Measurements from ENCODE around the gene LPAR1.

LPAR1 gene

DNA sequence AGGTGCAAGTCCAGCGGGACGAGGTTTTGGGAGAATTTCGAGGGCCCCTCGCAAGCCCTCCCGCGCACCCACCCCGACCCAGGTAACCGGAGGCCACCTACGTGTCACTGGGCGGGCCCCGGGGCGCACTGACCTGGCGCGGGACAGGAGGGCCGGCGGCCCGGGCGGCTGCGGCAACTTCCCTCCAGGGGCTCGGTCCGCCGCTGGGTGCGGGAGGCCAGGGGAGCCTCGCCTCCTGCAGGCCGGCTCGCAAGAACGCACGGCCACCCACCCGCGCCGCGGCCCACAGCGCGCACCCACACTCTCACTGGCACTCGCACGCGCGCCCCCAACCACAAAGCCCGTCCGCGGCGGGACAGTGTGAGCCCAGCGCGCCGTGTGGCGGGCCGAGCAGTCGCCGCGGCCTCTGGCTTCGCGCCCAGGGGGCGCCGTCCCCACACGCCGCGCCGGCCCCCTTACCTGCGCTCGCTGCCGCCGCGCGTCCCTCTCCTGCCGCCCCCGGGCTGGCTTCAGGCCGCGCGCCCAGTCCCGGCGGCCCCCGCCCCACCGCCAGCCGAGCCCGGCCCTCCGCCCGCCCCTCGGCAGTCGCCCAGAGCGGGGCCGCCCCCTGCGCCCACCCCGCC is 451 bp downstream of the LPAR1 start:
- DNase-seq (ENCODE audit: low read depth, low spot score): no peak

DNA sequence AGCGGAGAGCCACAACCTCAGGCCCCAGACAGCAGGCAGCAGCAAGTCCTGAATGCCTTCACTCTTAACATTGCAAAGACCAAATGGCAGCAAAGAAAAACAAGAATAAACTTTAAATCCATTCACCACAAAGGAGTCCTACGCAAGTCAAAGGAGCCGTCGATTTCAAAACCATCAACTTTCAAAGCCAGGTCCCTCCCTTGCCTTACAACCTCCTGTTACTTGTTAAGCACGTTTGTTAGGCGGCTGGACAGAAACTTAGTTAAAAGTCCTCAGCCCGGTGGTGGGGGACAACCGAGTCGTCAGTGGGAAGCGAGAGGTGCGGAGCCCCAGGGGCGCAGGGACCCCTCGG is 938 bp downstream of the LPAR1 start:
- DNase-seq (ENCODE audit: low read depth, low spot score): no peak

DNA sequence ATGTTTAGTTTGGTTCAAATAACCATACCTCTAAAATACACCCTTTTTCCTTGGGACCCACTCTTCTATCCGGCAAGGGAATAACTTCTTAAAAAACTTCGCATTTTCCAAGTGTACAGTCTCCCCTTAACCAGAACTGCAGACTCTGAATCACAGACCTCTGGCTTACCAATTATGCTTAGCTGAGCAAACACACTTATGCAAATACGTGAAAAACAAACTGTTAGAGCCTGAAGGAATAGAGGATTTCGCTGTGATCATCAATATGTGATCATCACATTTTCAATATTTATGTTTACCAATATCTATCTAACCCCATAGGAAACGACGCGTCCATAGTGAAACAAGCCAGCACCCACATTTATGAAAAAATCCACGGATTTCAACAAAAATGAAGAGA is 1.3 kb downstream of the LPAR1 start:
- DNase-seq (ENCODE audit: low read depth, low spot score): no peak

DNA sequence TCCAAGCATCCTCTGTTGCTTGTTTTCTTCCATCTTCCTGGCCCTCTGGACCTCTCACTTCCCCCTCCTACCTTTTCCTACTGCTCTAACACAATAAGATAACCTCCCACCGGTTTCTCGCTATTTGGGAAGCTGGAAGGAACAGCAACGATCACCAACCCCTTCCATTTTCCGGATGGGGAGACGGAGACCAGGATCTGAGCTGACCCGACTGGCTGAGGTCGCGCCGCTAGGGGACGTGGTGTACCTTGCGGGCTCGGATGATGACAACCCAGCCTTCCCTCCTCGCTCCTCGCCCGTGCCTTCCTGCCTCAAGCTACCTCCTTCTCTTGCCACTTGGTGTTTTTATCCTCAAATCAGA is 1.9 kb downstream of the LPAR1 start:
- no peak for DNase-seq (ENCODE audit: low read depth, low spot score)

DNA sequence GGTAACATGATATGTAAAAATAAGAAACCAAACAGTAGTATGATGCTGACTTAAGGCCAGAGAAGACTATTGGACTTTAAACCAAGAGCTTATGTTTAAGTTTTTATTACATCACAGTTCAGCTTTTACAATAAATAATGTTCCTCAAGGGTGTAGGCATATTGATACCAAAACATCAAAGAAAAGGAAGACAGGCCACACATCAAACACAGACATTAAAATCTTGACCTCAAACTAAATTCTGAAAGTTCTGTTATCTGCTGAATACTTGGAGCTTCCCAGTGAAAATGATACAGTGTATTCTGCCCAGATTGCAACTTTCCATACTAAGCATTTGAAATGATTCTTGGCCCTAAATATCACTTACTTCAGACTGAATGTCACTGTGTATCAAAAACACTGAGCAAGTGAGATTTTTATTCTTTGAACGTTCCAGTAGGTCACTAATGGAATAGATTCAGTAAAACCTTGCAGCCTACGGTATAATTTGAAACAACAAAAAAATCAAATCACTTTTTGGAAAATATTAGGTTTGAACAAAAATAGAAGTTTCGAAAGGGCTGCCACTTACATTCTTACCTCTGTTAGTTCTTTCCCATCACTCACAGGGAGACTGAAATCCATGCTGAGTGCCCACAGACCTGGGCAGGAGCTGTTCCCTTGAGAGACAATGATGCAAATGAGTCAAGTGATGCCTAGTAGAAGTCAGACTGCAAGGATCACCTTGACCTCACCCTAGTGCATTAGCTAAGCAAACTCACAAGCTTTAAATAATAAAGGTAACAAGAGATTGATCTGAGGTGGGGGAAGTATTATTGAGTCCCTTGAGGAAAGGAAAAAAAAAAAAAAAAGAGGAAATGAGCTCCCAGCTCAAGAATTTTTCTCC is 2.5 kb downstream of the LPAR1 start:
- DNase-seq (ENCODE audit: low read depth, low spot score): no peak

DNA sequence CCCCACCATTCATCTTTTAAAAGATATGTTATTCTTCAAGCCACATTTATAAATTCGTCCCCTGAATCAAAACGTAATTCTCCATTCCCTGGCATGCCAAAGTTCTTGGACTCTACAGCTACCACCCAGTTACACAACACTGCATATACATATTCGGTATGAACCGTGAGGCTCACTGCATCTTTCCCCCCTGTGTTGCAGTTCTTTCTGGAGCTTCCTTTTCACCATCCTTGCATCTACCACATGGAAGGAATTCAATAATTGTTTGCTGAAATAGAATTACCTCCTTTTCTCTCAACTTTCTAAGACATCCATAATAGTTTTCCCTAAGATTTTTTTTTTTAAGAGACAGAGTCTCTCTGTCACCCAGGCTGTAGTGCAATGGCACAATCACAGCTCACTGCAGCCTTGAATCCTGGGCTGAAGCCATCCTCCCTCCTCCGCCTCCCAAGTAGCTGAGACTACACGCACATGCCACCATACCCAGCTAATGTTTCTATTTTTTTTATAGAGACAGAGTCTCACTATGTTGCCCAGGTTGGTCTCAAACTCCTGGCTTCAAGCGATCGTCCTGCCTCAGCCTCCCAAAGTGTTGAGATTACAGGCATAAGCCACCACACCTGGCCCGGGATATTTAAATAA is 3.3 kb downstream of the LPAR1 start:
- no peak for DNase-seq (ENCODE audit: low read depth, low spot score)

GRCh38 chr9:111034170-111034897 is 3.9 kb downstream of the LPAR1 start:
- no peak for DNase-seq (ENCODE audit: low read depth, low spot score)

GRCh38 chr9:111030492-111030891 is 7.8 kb downstream of the LPAR1 start:
- no peak for DNase-seq (ENCODE audit: low read depth, low spot score)

- DNase-seq (ENCODE audit: low read depth, low spot score): no peak
Measured at GRCh38 chr9:111029260-111029659, 9.0 kb downstream of the LPAR1 start.

DNA sequence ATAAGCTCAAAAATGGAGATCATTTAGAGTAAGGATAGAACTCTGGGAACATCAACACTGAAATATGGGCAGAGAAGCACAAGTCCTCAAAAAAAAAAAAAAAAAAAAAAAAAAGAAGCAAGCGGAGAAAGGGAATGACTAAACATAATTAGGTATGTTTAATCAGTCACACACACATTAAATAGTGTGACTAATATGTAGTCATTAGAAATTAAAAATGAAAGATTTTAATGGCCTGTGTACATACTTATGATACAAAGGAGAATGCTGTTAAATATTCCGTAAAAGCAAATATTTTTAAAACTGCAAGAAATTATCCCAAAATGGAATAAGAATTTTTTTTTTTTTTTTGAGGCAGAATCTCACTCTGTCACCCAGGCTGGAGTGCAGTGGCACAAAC is 10.5 kb downstream of the LPAR1 start:
- DNase-seq (ENCODE audit: low read depth, low spot score): no peak

DNA sequence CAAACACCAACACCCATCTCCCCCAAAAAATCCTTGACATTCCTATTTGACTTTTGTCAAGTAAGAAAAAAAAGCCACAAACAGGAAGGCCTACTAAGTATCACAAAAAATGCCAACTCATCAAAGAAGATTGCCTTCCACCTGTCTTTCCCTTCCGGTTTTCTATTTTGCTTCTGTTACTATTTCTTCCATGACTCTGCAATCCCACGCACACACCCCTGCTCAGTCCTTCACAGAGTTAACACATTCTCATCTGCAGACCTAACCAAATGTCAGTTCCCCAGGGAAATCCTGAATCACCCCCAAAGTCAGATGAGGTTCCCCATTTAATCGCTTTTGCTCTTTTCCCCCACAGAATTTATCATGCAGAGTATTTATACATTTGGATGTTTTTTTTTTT is 15.1 kb downstream of the LPAR1 start:
- DNase-seq (ENCODE audit: low read depth, low spot score): no peak

- no peak for DNase-seq (ENCODE audit: low read depth, low spot score)
Measured at GRCh38 chr9:111020594-111020993, 17.7 kb downstream of the LPAR1 start.

DNA sequence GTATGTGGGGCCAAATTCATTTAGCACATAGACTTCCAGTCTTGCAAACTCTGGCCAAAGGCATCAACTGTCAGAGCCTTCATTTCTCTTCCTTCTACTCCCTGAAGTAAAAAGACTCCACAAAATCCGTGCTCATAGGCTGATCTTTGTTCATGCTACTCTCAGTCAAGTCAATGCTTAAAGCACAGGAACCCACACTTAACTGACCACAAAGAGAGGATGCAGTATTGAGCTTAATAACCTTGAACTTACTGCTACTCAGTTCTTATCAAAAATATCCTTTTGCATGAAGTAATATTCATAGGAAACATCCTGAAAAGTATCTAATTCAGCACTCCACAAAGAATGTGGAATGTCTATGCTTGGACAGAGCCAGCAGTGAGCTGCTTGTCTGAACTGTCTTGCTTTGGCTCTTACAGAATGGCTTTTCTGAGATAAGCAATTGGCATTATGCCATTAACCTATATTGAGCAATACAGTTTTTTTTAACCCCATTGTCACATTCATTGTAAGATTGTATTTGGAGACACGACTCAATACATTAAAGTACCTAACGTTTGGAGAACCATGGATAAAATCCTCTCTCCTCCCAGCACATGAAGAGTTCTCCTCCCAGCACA is 21.7 kb downstream of the LPAR1 start:
- no peak for DNase-seq (ENCODE audit: low read depth, low spot score)

DNA sequence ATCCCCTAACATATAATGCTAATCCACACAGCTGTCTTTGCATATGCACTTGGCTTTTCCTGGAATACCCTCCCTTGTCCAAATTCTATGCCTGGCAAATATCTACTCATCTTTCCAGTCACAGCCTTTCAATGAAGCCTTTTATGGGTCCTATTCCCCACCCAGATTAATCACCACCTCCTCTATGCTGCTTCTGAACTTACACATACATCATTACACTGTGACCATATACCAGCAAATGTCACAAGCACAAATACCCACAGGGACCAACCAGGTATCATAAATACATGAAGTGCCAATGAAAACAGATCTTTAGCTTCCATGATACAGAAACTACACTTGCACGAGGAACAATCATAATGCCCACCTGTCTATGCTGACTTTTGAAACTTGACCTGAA is 22.3 kb downstream of the LPAR1 start:
- no peak for DNase-seq (ENCODE audit: low read depth, low spot score)

DNA sequence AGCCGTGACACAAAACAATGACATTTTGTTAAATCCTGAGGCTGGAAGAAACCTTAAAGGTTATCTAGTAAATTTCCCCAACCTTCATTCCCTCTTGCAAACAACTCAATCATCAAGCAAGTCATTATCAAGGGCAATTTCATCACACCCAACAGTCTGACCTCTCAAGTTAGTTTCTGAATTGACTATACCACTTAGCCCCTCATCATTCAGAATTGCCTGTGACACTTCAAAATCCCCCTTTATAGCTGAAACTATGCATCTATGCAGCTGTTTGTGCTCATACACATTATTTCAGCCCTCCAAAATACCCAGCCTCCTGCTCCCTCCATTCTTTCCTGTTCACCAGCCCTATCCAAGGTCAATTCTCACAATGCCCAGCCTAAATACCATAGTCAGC is 24.6 kb downstream of the LPAR1 start:
- DNase-seq (ENCODE audit: low read depth, low spot score): no peak

- DNase-seq (ENCODE audit: low read depth, low spot score): no peak
Measured at GRCh38 chr9:111013250-111013649, 25.0 kb downstream of the LPAR1 start.

DNA sequence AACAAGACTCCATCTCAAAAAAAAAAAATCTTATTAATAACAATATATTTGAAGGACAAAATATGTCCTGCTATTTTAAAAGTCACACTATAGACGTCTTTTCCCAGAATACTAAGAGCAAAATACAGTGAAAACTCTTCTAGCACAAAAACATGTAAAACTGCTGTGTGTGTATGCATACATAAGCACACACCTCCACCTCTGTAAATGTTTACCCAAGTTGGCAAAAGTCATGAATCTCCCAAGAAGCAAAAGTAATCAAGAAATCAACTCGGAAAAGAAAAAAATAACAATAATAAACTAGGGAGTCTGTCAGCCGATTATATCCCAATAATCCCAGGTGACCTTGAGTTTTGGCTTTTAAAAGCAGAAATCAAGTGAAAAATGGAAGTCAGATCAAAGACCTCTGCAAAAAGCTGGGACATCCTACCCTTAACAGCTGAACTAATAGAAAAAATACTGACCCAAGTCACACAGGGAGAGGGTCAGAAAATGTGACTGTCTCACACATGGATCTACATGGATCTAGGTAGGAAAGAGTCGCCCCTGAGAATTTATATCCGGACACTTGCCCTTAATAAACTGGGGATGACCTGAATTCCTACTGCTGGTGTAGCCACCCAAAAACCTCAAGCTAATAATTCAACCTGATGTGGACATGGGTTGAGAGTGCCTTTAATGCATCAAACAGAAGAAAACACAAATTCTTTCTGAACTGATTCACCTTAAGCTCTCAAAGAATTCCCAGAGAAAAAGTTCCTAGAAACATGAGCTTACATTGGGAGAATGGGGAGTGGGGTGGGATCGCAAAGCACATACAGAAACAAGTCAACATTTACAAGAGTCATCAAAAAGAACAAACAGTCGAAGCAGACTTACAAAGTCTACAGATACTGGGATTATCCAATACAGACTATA is 29.9 kb downstream of the LPAR1 start:
- no peak for DNase-seq (ENCODE audit: low read depth, low spot score)

- DNase-seq (ENCODE audit: low read depth, low spot score): no peak
Measured at GRCh38 chr9:111005746-111006470, 32.4 kb downstream of the LPAR1 start.

DNA sequence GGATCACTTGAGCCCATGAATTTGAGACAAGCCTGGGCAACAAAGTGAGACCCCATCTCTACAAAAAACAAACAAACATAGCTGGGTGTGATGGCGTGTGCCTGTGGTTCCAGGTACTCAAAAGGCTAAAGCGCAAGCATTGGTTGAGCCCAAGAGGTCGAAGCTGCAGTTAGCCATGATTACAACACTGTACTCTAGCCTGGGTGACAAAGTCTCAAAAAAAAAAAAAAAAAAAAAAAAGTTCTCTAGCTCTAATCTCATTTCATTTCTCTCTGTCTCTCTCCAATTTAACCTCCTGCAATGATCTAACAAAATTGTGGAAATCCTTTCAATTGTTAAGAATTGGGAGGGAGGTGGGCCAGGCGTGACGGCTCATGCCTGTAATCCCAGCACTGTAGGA is 33.3 kb downstream of the LPAR1 start:
- no peak for DNase-seq (ENCODE audit: low read depth, low spot score)

DNA sequence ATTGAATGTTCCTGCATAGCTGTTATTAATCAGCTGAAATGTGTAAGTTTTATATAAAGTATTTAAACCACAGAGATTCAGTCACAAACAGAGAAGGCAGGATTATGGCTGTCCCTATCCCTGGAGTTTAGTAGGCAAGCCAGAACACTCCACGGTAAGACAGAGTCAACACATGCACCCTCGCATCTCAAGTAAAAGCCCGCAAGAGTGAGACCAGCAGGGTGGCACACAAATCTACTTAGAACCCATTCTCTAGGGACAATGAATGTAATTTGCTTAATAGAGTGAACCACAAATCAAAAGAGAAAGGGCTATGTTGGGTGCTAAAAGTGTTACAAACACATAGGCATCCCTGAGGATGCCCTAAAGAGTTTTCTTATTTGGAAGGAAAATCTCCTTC is 35.1 kb downstream of the LPAR1 start:
- no peak for DNase-seq (ENCODE audit: low read depth, low spot score)
